Activated B cell treated with CpG ODN at 0.5 μM for 24 hours (primary cell): ENCODE results near the gene C14orf132. TPM values are rescaled to one million over a fixed set of nuclear protein-coding genes. Genes with fewer than 3 reads are reported as not detected.
"Not testable (repeated sequence)": the region's sequence is repeated elsewhere in the genome, so short reads cannot be mapped to it uniquely, and the experiment has no call there.

ENCODE experiments used
- ATAC-seq: fragments of 200-7000 bp; cut with Tn5 transposase; one replicate; pipeline ENCODE4 v1.10.0; 2021; ENCODE audit warnings: low read depth, mild to moderate bottlenecking, moderate library complexity
- CTCF ChIA-PET: fragments of 350-600 bp; sonication (Branson Sonifier 250); formaldehyde crosslinking; loops from one replicate; lab custom pipeline; 2021; ENCODE audit warnings: antibody characterized with exemption; lab: Charles Lee
- POLR2A ChIA-PET: fragments of 350-600 bp; sonication (Branson Sonifier 250); formaldehyde crosslinking; loops from one replicate; lab custom pipeline; 2021; ENCODE audit warnings: antibody characterized with exemption; lab: Charles Lee
- DNase-seq: peaks from one replicate; pipeline ENCODE4 v3.0.0; 2022
- H3K27ac Mint-ChIP-seq: one replicate; pipeline ENCODE4 v1.8.0; 2020; ENCODE audit warnings: mixed read lengths
- H3K27me3 Mint-ChIP-seq: one replicate; pipeline ENCODE4 v1.8.0; 2021; ENCODE audit warnings: mixed read lengths
- H3K36me3 Mint-ChIP-seq: one replicate; pipeline ENCODE4 v1.8.0; 2021; ENCODE audit warnings: low read depth, mixed read lengths
- H3K4me1 Mint-ChIP-seq: one replicate; pipeline ENCODE4 v1.8.0; 2021; ENCODE audit warnings: mixed read lengths
- H3K4me3 Mint-ChIP-seq: one replicate; pipeline ENCODE4 v1.8.0; 2020; ENCODE audit warnings: mild to moderate bottlenecking, mixed read lengths
- H3K9me3 Mint-ChIP-seq: one replicate; pipeline ENCODE4 v1.8.0; 2020; ENCODE audit warnings: mixed read lengths
- CTCF ChIP-seq: fragments of 200-600 bp; IDR thresholded peaks from one replicate; pipeline ENCODE4 v1.8.0; 2022; ENCODE audit warnings: antibody characterized with exemption, mild to moderate bottlenecking
- intact Hi-C: fragments of 100-400 bp; cut with micrococcal nuclease; formaldehyde crosslinking; loops from one replicate; pipeline ENCODE4 v1.15.1; 2024
- total RNA-seq: library from RNA; stranded (reverse); gene quantifications from 2 replicates; pipeline ENCODE4 v1.2.3, GENCODE V29; 2022

Gene C14orf132
- total RNA-seq, 1 donor from 2014 or later = 0.16 TPM

DNA sequence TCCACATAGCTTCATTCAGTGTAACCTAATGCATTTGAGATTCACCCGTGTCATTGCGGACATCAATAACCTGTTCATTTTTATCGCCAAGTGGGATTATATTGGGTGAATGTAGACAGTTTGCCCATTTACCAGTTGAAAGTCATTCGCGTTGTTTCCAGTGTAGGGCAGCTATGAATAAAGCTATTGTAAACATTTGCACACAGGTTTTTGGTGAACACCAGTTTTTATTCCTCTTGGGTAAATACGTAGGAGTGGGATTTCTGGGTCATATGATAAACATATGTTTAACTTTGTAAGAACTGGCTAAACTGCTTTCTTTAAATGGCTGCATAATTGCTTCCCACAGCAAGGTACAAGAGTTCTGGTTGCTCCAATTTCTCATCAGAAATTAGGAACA is 33.6 kb downstream of the C14orf132 start:
- intact Hi-C loops = no loop called here
- no peaks in the 10 kb centered on the region for H3K36me3 Mint-ChIP-seq
- ChIA-PET CTCF (no interaction called here), POLR2A (no interaction called here)
- ATAC-seq (no peak), DNase-seq (no peak)
- H3K9me3 Mint-ChIP-seq = peaks cover 5% of the 10 kb centered on the region
- no peak overlapping the region for H3K27ac Mint-ChIP-seq
- no peaks in the 10 kb centered on the region for H3K4me1 Mint-ChIP-seq
- H3K27me3 Mint-ChIP-seq = peaks cover 13% of the 10 kb centered on the region
- no peak overlapping the region for H3K4me3 Mint-ChIP-seq
- TF ChIP-seq CTCF = no peak

DNA sequence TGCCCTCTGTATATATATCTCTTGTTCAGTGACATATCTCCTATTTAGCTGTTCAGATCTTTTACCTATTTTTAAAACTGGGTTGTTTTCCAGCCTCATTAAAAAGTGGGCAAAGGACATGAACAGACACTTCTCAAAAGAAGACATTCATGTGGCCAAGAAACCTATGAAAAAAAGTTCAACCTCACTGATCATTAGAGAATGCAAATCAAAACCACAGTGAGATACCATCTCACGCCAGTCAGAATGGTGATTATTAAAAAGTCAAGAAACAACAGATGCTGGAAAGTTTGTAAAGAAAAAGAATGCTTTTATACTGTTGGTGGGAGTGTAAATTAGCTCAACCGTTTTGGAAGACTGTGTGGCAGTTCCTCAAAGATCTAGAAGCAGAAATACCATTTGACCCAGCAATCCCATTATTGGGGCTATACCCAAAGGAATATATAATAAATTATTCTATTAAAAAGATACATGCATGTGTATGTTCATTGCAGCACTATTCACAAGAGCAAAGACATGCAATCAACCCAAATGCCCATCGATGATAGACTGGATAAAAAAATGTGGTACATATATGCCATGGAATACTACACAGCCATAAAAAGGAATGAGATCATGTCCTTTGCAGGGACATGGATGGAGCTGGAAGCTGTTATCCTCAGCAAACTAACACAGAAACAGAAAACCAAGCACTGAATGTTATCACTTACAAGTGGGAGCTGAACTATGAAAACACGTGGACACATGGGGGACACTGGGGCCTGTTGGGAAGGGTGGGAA is 34.3 kb downstream of the C14orf132 start:
- H3K27ac Mint-ChIP-seq, DNase-seq, intact Hi-C loops, H3K9me3 Mint-ChIP-seq, POLR2A ChIA-PET, H3K4me3 Mint-ChIP-seq, ATAC-seq, CTCF ChIA-PET, H3K4me1 Mint-ChIP-seq, H3K36me3 Mint-ChIP-seq: not testable (repeated sequence)
- H3K27me3 Mint-ChIP-seq = peaks cover 15% of the 10 kb centered on the region

- Mint-ChIP-seq H3K4me3 (no peak overlapping the region), H3K4me1 (no peaks in the 10 kb centered on the region), H3K27me3 (peaks cover 25% of the 10 kb centered on the region), H3K36me3 (no peaks in the 10 kb centered on the region), H3K9me3 (peaks cover 10% of the 10 kb centered on the region), H3K27ac (no peak overlapping the region)
- TF ChIP-seq CTCF = no peak
- DNase-seq (no peak), ATAC-seq (no peak)
- ChIA-PET POLR2A (no interaction called here), CTCF (no interaction called here)
- intact Hi-C loops = no loop called here
These were observed 38.9 kb downstream of the C14orf132 start for GRCh38 chr14:96077983-96078624.

- Mint-ChIP-seq H3K4me3 (no peak overlapping the region), H3K4me1 (no peaks in the 10 kb centered on the region), H3K27ac (no peak overlapping the region), H3K36me3 (no peaks in the 10 kb centered on the region), H3K9me3 (peaks cover 9% of the 10 kb centered on the region), H3K27me3 (peaks cover 25% of the 10 kb centered on the region)
- POLR2A ChIA-PET = no interaction called here
- intact Hi-C loops = no loop called here
- ATAC-seq = no peak
- DNase-seq = no peak
- CTCF ChIA-PET = no interaction called here
- TF ChIP-seq CTCF = no peak
These were observed 39.5 kb downstream of the C14orf132 start for GRCh38 chr14:96078625-96079016.

GRCh38 chr14:96079066-96079465 is 39.9 kb downstream of the C14orf132 start:
- no peaks in the 10 kb centered on the region for H3K36me3 Mint-ChIP-seq

More at GRCh38 chr14:96079066-96079465, 39.9 kb downstream of the C14orf132 start:
- Mint-ChIP-seq H3K4me3 (no peak overlapping the region), H3K27me3 (peaks cover 25% of the 10 kb centered on the region), H3K9me3 (peaks cover 5% of the 10 kb centered on the region), H3K4me1 (no peaks in the 10 kb centered on the region), H3K27ac (no peak overlapping the region)
- DNase-seq = no peak
- ChIA-PET POLR2A (no interaction called here), CTCF (no interaction called here)
- no peak for ATAC-seq
- no peak for TF ChIP-seq CTCF
- intact Hi-C loops = no loop called here
